Astrocyte (in vitro differentiated cells and primary cell): ENCODE measurements around the gene PNPLA6. TPM values are rescaled to one million over a fixed set of nuclear protein-coding genes. Genes with fewer than 3 reads are reported as not detected.
A peak's percentile ranks its signal among the peaks of the same experiment; 100 is the strongest.

ENCODE experiments used
- DNase-seq: peaks from one replicate; pipeline ENCODE4 v3.0.0-alpha.2; 2010; ENCODE audit warnings: low read depth
- FAIRE-seq: peaks from 2 replicates; lab custom pipeline; 2011; peaks lifted over from hg19 to GRCh38; lab: Jason Lieb, UNC
- H2AFZ ChIP-seq: 2 replicates; pipeline ENCODE4 v1.6.0; 2012; ENCODE audit warnings: low read depth, low read length, inconsistent platforms
- H3K27ac ChIP-seq: 2 replicates; pipeline ENCODE4 v1.5.1; 2011; ENCODE audit warnings: low read depth, low read length, inconsistent platforms
- H3K27me3 ChIP-seq: 2 replicates; pipeline ENCODE4 v1.6.0; 2011; ENCODE audit warnings: low read length, inconsistent platforms; ENCODE audit not compliant: insufficient read depth
- H3K36me3 ChIP-seq: 2 replicates; pipeline ENCODE4 v1.5.1; 2011; ENCODE audit warnings: low read length, inconsistent platforms; ENCODE audit not compliant: insufficient read depth
- H3K4me1 ChIP-seq: 2 replicates; pipeline ENCODE4 v1.5.1; 2011; ENCODE audit warnings: low read length, inconsistent platforms; ENCODE audit not compliant: insufficient read depth
- H3K4me2 ChIP-seq: 2 replicates; pipeline ENCODE4 v1.6.0; 2012; ENCODE audit warnings: low read length, inconsistent platforms
- H3K4me3 ChIP-seq: 2 replicates; pipeline ENCODE4 v1.5.1; 2011; ENCODE audit warnings: low read depth, mild to moderate bottlenecking, low read length, inconsistent platforms; ENCODE audit not compliant: insufficient read depth
- H3K79me2 ChIP-seq: 2 replicates; pipeline ENCODE4 v1.6.0; 2012; ENCODE audit warnings: mild to moderate bottlenecking, low read length, inconsistent platforms; ENCODE audit not compliant: insufficient read depth
- H3K9ac ChIP-seq: 2 replicates; pipeline ENCODE4 v1.6.0; 2012; ENCODE audit warnings: mild to moderate bottlenecking, low read length, inconsistent platforms
- H3K9me3 ChIP-seq: 2 replicates; pipeline ENCODE4 v1.5.1; 2012; ENCODE audit warnings: low read depth, mild to moderate bottlenecking, low read length, inconsistent platforms; ENCODE audit not compliant: insufficient read depth
- H4K20me1 ChIP-seq: 2 replicates; pipeline ENCODE4 v1.6.0; 2012; ENCODE audit warnings: low read length, inconsistent platforms; ENCODE audit not compliant: insufficient read depth
- H3K27ac Mint-ChIP-seq: one replicate; pipeline ENCODE4 v1.8.0; 2021; ENCODE audit warnings: mild to moderate bottlenecking, mixed read lengths; ENCODE audit not compliant: unreplicated experiment
- H3K27me3 Mint-ChIP-seq: one replicate; pipeline ENCODE4 v1.8.0; 2021; ENCODE audit warnings: low read depth, mixed read lengths; ENCODE audit not compliant: unreplicated experiment
- H3K36me3 Mint-ChIP-seq: one replicate; pipeline ENCODE4 v1.8.0; 2021; ENCODE audit warnings: low read depth, mixed read lengths; ENCODE audit not compliant: unreplicated experiment
- H3K4me1 Mint-ChIP-seq: one replicate; pipeline ENCODE4 v1.8.0; 2021; ENCODE audit warnings: low read depth, mixed read lengths; ENCODE audit not compliant: unreplicated experiment
- H3K4me3 Mint-ChIP-seq: one replicate; pipeline ENCODE4 v1.8.0; 2021; ENCODE audit warnings: mild to moderate bottlenecking, moderate library complexity, mixed read lengths; ENCODE audit not compliant: unreplicated experiment
- H3K9me3 Mint-ChIP-seq: one replicate; pipeline ENCODE4 v1.8.0; 2021; ENCODE audit warnings: mild to moderate bottlenecking, mixed read lengths; ENCODE audit not compliant: unreplicated experiment
- CTCF ChIP-seq: IDR thresholded peaks from 2 replicates; pipeline ENCODE4 v1.5.1; 2011; ENCODE audit warnings: low read depth, mild to moderate bottlenecking, inconsistent platforms, low read length, moderate library complexity; ENCODE audit not compliant: insufficient read depth
- EZH2 ChIP-seq: IDR thresholded peaks from 2 replicates; pipeline ENCODE4 v1.6.1; 2012; ENCODE audit warnings: mild to moderate bottlenecking, low read length, inconsistent platforms; ENCODE audit not compliant: insufficient read depth
- total RNA-seq: library from RNA; stranded (reverse); gene quantifications from 2 replicates; pipeline ENCODE4 v1.2.1, GENCODE V29; 2021

PNPLA6 gene
- total RNA-seq, 1 donor from 2014 or later: 90.2 TPM

DNA sequence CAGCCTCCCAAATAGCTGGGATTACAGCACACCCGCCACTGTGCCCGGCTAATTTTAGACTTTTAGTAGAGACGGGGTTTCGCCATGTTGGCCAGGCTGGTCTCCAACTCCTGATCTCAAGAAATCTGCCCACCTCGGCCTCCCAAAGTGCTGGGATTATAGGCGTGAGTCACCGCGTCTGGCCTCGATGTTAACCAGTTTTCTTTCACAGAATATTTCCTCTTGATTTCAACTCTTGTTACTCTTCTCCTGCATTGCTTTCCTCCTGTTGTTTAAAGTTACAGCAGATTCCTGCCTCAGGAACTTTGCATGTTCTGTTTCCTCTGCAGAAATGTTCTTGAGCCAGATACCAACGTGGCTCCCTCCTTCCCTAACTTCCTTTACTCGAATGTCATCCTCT lies 43.0 kb upstream of the PNPLA6 start:
- TF ChIP-seq CTCF (no peak), EZH2 (no peak)
- Histone ChIP-seq H3K4me3 (no peak overlapping the region), H3K9ac (no peak overlapping the region), H3K36me3 (no peaks in the 10 kb centered on the region), H2AFZ (no peak overlapping the region), H4K20me1 (no peaks in the 10 kb centered on the region), H3K79me2 (no peaks in the 10 kb centered on the region), H3K27me3 (no peaks in the 10 kb centered on the region), H3K9me3 (no peaks in the 10 kb centered on the region), H3K27ac (no peak overlapping the region), H3K4me1 (peaks cover 7% of the 10 kb centered on the region), H3K4me2 (no peak overlapping the region)
- Mint-ChIP-seq H3K36me3 (no peaks in the 10 kb centered on the region), H3K27me3 (peaks cover 17% of the 10 kb centered on the region), H3K4me3 (no peak overlapping the region), H3K4me1 (peaks cover 1% of the 10 kb centered on the region), H3K9me3 (no peaks in the 10 kb centered on the region), H3K27ac (no peak overlapping the region)
- no peak for FAIRE-seq
- DNase-seq: no peak

DNA sequence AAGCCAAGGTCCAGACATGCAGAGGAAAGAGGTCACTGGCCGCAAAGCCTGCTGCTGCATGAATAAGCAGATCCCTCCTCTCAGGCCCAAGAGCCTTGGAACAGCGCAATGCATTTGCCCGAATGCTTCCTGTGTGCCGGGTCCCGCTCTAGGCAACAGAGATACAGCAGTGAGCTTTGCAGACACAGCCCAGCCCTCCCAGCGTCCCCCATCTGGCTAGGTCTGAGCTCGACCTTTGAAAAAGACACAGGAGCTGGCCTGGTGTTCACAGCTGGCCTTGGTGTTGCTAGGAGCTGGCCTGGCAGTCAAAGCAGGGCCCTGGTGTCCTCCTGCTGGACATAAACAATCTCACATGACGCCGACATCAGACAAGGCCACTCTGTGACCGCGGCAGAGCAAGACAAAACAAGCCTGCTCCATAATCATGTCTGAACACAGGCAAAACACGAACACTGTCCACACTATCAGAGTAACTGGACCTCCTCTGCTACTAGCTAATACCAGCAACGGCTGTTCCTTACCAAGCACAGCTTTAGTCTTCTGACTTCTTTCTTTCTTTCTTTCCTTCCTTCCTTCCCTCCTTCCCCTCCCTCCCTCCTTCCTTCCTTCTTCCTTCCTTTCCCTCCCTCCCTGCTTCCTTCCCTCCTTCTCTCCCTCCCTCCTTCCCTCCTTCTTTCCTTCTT lies 41.0 kb upstream of the PNPLA6 start:
- DNase-seq (no peak), FAIRE-seq (no peak)
- Histone ChIP-seq H3K9me3 (no peaks in the 10 kb centered on the region), H3K4me3 (no peak overlapping the region), H2AFZ (peak overlapping the region; percentile 27), H3K27me3 (no peaks in the 10 kb centered on the region), H3K36me3 (no peaks in the 10 kb centered on the region), H3K4me1 (no peaks in the 10 kb centered on the region), H3K27ac (no peak overlapping the region), H3K79me2 (no peaks in the 10 kb centered on the region), H3K9ac (no peak overlapping the region), H4K20me1 (no peaks in the 10 kb centered on the region), H3K4me2 (peak overlapping the region; percentile 0)
- Mint-ChIP-seq H3K4me3 (no peak overlapping the region), H3K4me1 (peaks cover 1% of the 10 kb centered on the region), H3K36me3 (no peaks in the 10 kb centered on the region), H3K27me3 (peaks cover 31% of the 10 kb centered on the region), H3K27ac (no peak overlapping the region), H3K9me3 (no peaks in the 10 kb centered on the region)
- TF ChIP-seq EZH2: no peak
- no peak for TF ChIP-seq CTCF

DNA sequence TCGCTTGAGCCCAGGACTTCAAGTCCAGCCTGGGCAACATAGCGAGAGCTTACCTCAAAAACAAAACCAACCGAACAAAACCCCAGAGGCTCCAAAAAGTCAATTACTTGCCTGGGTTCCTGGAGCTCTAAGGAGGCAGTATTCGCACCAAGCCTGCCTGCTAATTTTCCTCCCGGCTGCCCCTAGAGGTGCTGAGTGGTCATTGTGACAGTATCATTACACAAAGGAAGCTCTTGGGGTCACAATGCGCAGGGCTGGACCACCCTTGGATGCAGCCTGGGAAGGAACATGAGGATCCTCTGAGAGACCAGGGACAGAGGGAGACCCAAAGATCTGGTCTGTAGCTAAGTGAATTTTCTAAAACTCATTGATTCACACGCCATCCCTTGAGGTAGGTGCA lies 38.2 kb upstream of the PNPLA6 start:
- no peak for DNase-seq
- H3K27ac Mint-ChIP-seq: no peak overlapping the region
- no peak overlapping the region for H3K9ac ChIP-seq
- no peak for FAIRE-seq
- H3K4me2 ChIP-seq: no peak overlapping the region
- H3K9me3 ChIP-seq: no peaks in the 10 kb centered on the region
- H3K27me3 Mint-ChIP-seq: peaks cover 46% of the 10 kb centered on the region
- H3K4me3 Mint-ChIP-seq: no peak overlapping the region
- no peaks in the 10 kb centered on the region for H3K36me3 ChIP-seq
- H3K4me3 ChIP-seq: no peak overlapping the region
- H3K79me2 ChIP-seq: no peaks in the 10 kb centered on the region
- no peak overlapping the region for H2AFZ ChIP-seq
- H3K27me3 ChIP-seq: no peaks in the 10 kb centered on the region
- peaks cover 1% of the 10 kb centered on the region for H3K4me1 Mint-ChIP-seq
- H3K36me3 Mint-ChIP-seq: no peaks in the 10 kb centered on the region
- no peaks in the 10 kb centered on the region for H4K20me1 ChIP-seq
- H3K27ac ChIP-seq: no peak overlapping the region
- H3K4me1 ChIP-seq: no peaks in the 10 kb centered on the region
- no peaks in the 10 kb centered on the region for H3K9me3 Mint-ChIP-seq
- TF ChIP-seq CTCF (peak; percentile 40), EZH2 (no peak)
